Lung (tissue), 12 donors: ENCODE measurements around the gene RALA. TPM values are rescaled to one million over a fixed set of nuclear protein-coding genes. Genes with fewer than 3 reads are reported as not detected.

Source experiments
- ATAC-seq: fragments of 200-7000 bp; cut with Tn5 transposase; one replicate; pipeline ENCODE4 v1.9.1; 2020; ENCODE audit warnings: moderate number of reproducible peaks; ENCODE audit not compliant: insufficient read depth, low FRiP score
- DNase-seq, 3 donors: peaks; one replicate each; pipeline ENCODE4 v3.0.0-alpha.2; 2013 to 2017
- H3K27ac ChIP-seq, 2 donors: one replicate each; pipeline ENCODE4 v1.5.1; 2013; ENCODE audit warnings: mild to moderate bottlenecking in 2 of 2, moderate library complexity in 2 of 2, control low read depth in 1 of 2, inconsistent platforms in 1 of 2, low read depth in 1 of 2, low read length in 1 of 2
- H3K27me3 ChIP-seq, 3 donors: one replicate each; pipeline ENCODE4 v1.5.1; 2013; ENCODE audit warnings: low read length in 2 of 3; ENCODE audit not compliant: control insufficient read depth in 3 of 3, insufficient read depth in 3 of 3
- H3K36me3 ChIP-seq, 4 donors: one replicate each; pipeline ENCODE4 v1.5.1; 2013; ENCODE audit warnings: low read length in 4 of 4, mild to moderate bottlenecking in 1 of 4, moderate library complexity in 1 of 4; ENCODE audit not compliant: control insufficient read depth in 4 of 4, insufficient read depth in 4 of 4
- H3K4me1 ChIP-seq, 5 donors: one replicate each; pipeline ENCODE4 v1.5.1; 2013; ENCODE audit warnings: low read length in 5 of 5, mild to moderate bottlenecking in 2 of 5, moderate library complexity in 1 of 5; ENCODE audit not compliant: control insufficient read depth in 5 of 5, insufficient read depth in 5 of 5
- H3K4me3 ChIP-seq: one replicate; pipeline ENCODE4 v1.5.1; 2013; ENCODE audit warnings: mild to moderate bottlenecking, control low read depth, moderate library complexity
- H3K9ac ChIP-seq, 2 donors: one replicate each; pipeline ENCODE4 v1.5.1; 2013; ENCODE audit warnings: low read length in 2 of 2, control low read depth in 1 of 2; ENCODE audit not compliant: insufficient read depth in 1 of 2
- H3K9me3 ChIP-seq, 4 donors: one replicate each; pipeline ENCODE4 v1.5.1; 2013; ENCODE audit warnings: low read length in 3 of 4, mild to moderate bottlenecking in 1 of 4, moderate library complexity in 1 of 4; ENCODE audit not compliant: control insufficient read depth in 4 of 4, insufficient read depth in 3 of 4
- CTCF ChIP-seq: IDR thresholded peaks from 2 replicates; pipeline ENCODE4 v1.5.1; 2012; ENCODE audit warnings: mild to moderate bottlenecking; ENCODE audit errors: control extremely low read depth, extremely low read depth
- WGBS, 2 donors: extraction: QIAGEN DNeasy Blood & Tissue Kit; methylation state at CpG; one replicate each; pipeline ENCODE4 v1.1.7; 2013; 5-methylcytosine and 5-hydroxymethylcytosine counted together
- polyA plus RNA-seq, 2 donors: library from polyadenylated mRNA; stranded (reverse); fragments of 200-250 nt; gene quantifications; one replicate each; pipeline ENCODE4 v1.2.1, GENCODE V29; 2013
- total RNA-seq, 2 donors: library from RNA; depleted of rRNA in 1 of 2; stranded (reverse); fragments of >200 nt in 1 of 2; gene quantifications; one replicate each; pipeline ENCODE4 v1.2.1, GENCODE V29; 2014 to 2021
- donor health status: control.
- donor health status: control.
- donor health status: Bipolar disorder and iron deficiency.
- donor health status: healthy.
- donor health status: DM: yes; HTN: yes; CAD: no.

Gene RALA
- total and polyA plus RNA-seq, 4 donors = 29.5 to 41.0 (median 30.6) TPM

GRCh38 chr7:39672176-39672575 is 48.8 kb downstream of the RALA start:
- Histone ChIP-seq H3K9me3 (peaks cover 0 to 2% (median 0%) of the 10 kb centered on the region in 4 donors), H3K36me3 (no peaks in the 10 kb centered on the region), H3K4me1 (peaks cover 0 to 22% (median 3%) of the 10 kb centered on the region in 5 donors), H3K27me3 (no peaks in the 10 kb centered on the region), H3K4me3 (no peak overlapping the region), H3K9ac (no peak overlapping the region), H3K27ac (no peak overlapping the region)
- peak in 1 of 3 donors; percentile 25 for DNase-seq
- no peak for TF ChIP-seq CTCF
- ATAC-seq = no peak

GRCh38 chr7:39673868-39674267 is 50.5 kb downstream of the RALA start:
- Histone ChIP-seq H3K4me1 (peaks cover 0 to 15% (median 3%) of the 10 kb centered on the region in 5 donors), H3K9me3 (peaks cover 0 to 2% (median 0%) of the 10 kb centered on the region in 4 donors), H3K27me3 (no peaks in the 10 kb centered on the region), H3K36me3 (no peaks in the 10 kb centered on the region), H3K27ac (no peak overlapping the region), H3K4me3 (no peak overlapping the region), H3K9ac (no peak overlapping the region)
- ATAC-seq = no peak
- no peak for DNase-seq
- TF ChIP-seq CTCF = no peak
- 92 to 99% methylated on average over 3 of the region's 3 CpGs for WGBS, 2 donors

- no peaks in the 10 kb centered on the region for H3K27me3 ChIP-seq
- TF ChIP-seq CTCF = no peak
- DNase-seq (peak in 1 of 3 donors; percentile 16), ATAC-seq (no peak)
- H3K9ac ChIP-seq = no peak overlapping the region
- peaks cover 0 to 19% (median 3%) of the 10 kb centered on the region in 5 donors for H3K4me1 ChIP-seq
- no peak overlapping the region for H3K4me3 ChIP-seq
- no peaks in the 10 kb centered on the region for H3K36me3 ChIP-seq
- no peak overlapping the region for H3K27ac ChIP-seq
- peaks cover 0 to 2% (median 0%) of the 10 kb centered on the region in 4 donors for H3K9me3 ChIP-seq
- WGBS, 2 donors = 89 to 93% methylated on average over 1 of the region's 1 CpG
Measured at GRCh38 chr7:39674406-39674805, 51.0 kb downstream of the RALA start.

- ATAC-seq = no peak
- no peak overlapping the region for H3K4me3 ChIP-seq
- no peaks in the 10 kb centered on the region for H3K27me3 ChIP-seq
- peaks cover 0 to 2% (median 0%) of the 10 kb centered on the region in 4 donors for H3K9me3 ChIP-seq
- no peak overlapping the region for H3K9ac ChIP-seq
- H3K4me1 ChIP-seq = peaks cover 0 to 24% (median 5%) of the 10 kb centered on the region in 5 donors
- no peaks in the 10 kb centered on the region for H3K36me3 ChIP-seq
- 89 to 91% methylated on average over 2 of the region's 2 CpGs for WGBS, 2 donors
- no peak for TF ChIP-seq CTCF
- no peak overlapping the region for H3K27ac ChIP-seq
- DNase-seq = no peak
Measured at GRCh38 chr7:39676346-39676745, 53.0 kb downstream of the RALA start.
